Fibroblast of lung (primary cell): ENCODE results near the gene MESD. TPM values are rescaled to one million over a fixed set of nuclear protein-coding genes. Genes with fewer than 3 reads are reported as not detected.

Source experiments
- DNase-seq, 2 donors: peaks; one replicate each; pipeline versions ENCODE4 v3.0.0 to v3.0.0-alpha.2; 2010; ENCODE audit warnings: low read depth in 2 of 2
- H2AFZ ChIP-seq: 2 replicates; pipeline ENCODE4 v1.5.1; 2012; ENCODE audit warnings: low read length, control low read depth, inconsistent platforms
- H3K27ac ChIP-seq: 2 replicates; pipeline ENCODE4 v1.5.1; 2011; ENCODE audit warnings: low read length, control low read depth; ENCODE audit not compliant: insufficient read depth
- H3K27me3 ChIP-seq: 2 replicates; pipeline ENCODE4 v1.5.1; 2011; ENCODE audit warnings: mild to moderate bottlenecking, low read length; ENCODE audit not compliant: control insufficient read depth, insufficient read depth
- H3K36me3 ChIP-seq: 2 replicates; pipeline ENCODE4 v1.5.1; 2011; ENCODE audit warnings: low read length; ENCODE audit not compliant: control insufficient read depth, insufficient read depth
- H3K4me1 ChIP-seq: 2 replicates; pipeline ENCODE4 v1.5.1; 2011; ENCODE audit warnings: low read length; ENCODE audit not compliant: control insufficient read depth, insufficient read depth; ENCODE audit errors: extremely low read depth
- H3K4me2 ChIP-seq: 2 replicates; pipeline ENCODE4 v1.5.1; 2011; ENCODE audit warnings: low read length, control low read depth; ENCODE audit not compliant: insufficient read depth; ENCODE audit errors: extremely low read depth
- H3K4me3 ChIP-seq, 4 experiments: fragments of 200-600 bp in 1 of 4; sonication (generic) in 1 of 4; replicated peaks in 1 of 4; 2 replicates each; pipeline ENCODE4 v1.5.1; 2011 to 2016; ENCODE audit warnings: low read length in 4 of 4, low read depth in 3 of 4, mild to moderate bottlenecking in 3 of 4, control low read depth in 2 of 4, inconsistent platforms in 1 of 4, mixed read lengths in 1 of 4; ENCODE audit not compliant: insufficient read depth in 1 of 4; ENCODE audit errors: control extremely low read depth in 1 of 4
- H3K79me2 ChIP-seq: 2 replicates; pipeline ENCODE4 v1.5.1; 2012; ENCODE audit warnings: mild to moderate bottlenecking, low read length, inconsistent platforms; ENCODE audit not compliant: control insufficient read depth, insufficient read depth
- H3K9ac ChIP-seq: 2 replicates; pipeline ENCODE4 v1.5.1; 2011; ENCODE audit warnings: mild to moderate bottlenecking, low read length, control low read depth; ENCODE audit not compliant: insufficient read depth
- H3K9me3 ChIP-seq: 2 replicates; pipeline ENCODE4 v1.5.1; 2012; ENCODE audit warnings: low read depth, low read length; ENCODE audit not compliant: control insufficient read depth, insufficient read depth
- H4K20me1 ChIP-seq: 2 replicates; pipeline ENCODE4 v1.5.1; 2011; ENCODE audit warnings: low read length; ENCODE audit not compliant: control insufficient read depth, insufficient read depth; ENCODE audit errors: extremely low read depth
- EZH2 ChIP-seq: IDR thresholded peaks from 2 replicates; pipeline ENCODE4 v1.5.1; 2012; ENCODE audit warnings: low read length, control low read depth, mild to moderate bottlenecking; ENCODE audit errors: missing control alignments
- polyA plus RNA-seq, 2 donors: library from polyadenylated mRNA; depleted of rRNA in 1 of 2; stranded (reverse) in 1 of 2; unstranded in 1 of 2; fragments of >200 nt; gene quantifications; 2 replicates each; pipeline ENCODE4 v1.2.1, GENCODE V29; 2011 to 2012; ENCODE audit warnings: missing spikeins in 1 of 2
- total RNA-seq: library from RNA; depleted of rRNA; stranded (reverse); fragments of >200 nt; gene quantifications from 2 replicates; pipeline ENCODE4 v1.2.1, GENCODE V29; 2014
- TF ChIP-seq, protein P1 (sequence below), 2 donors: IDR thresholded peaks in 1 of 2; conservative IDR thresholded peaks in 1 of 2; 1 replicate in 1 of 2; 2 replicates in 1 of 2; pipeline ENCODE4 v1.5.1; 2011 to 2012; ENCODE audit warnings: low read length in 2 of 2, control low read depth in 1 of 2, inconsistent platforms in 1 of 2, low read depth in 1 of 2, mild to moderate bottlenecking in 1 of 2

MESD gene
- total and polyA plus RNA-seq, 2 donors (not counting 1 experiment from before 2014, with no cell fraction given) = 21.3 to 26.0 TPM

DNA sequence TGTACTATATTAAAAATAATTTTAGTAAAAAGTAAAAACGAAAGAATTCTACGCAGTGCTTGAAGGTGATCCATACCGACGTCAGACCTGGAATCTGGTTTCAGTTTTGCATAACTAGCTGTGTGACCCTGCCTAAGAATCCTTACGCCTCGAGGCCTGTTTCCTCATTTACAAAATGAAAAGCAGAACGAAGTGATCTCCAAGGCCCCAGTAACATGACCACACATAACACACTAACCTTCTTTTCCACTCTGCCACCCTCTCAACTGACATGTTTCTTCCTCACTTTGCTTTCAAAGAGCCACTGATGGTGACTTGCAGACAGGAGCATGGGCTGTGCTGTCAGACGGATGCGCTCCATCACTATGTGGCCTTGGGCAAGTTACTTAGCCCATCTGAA lies 4.8 kb downstream of the MESD start:
- H3K27ac ChIP-seq = no peak overlapping the region

GRCh38 chr15:80982839-80983238 lies 6.8 kb downstream of the MESD start:
- no peaks in the 10 kb centered on the region for H3K9me3 ChIP-seq
- no peak for DNase-seq

More for the DNA sequence above, 4.8 kb downstream of the MESD start:
- DNase-seq = no peak
- peaks cover 52% of the 10 kb centered on the region for H3K79me2 ChIP-seq
- H2AFZ ChIP-seq = no peak overlapping the region
- no peaks in the 10 kb centered on the region for H3K27me3 ChIP-seq
- H3K4me1 ChIP-seq = no peaks in the 10 kb centered on the region
- TF ChIP-seq, protein P1, sequence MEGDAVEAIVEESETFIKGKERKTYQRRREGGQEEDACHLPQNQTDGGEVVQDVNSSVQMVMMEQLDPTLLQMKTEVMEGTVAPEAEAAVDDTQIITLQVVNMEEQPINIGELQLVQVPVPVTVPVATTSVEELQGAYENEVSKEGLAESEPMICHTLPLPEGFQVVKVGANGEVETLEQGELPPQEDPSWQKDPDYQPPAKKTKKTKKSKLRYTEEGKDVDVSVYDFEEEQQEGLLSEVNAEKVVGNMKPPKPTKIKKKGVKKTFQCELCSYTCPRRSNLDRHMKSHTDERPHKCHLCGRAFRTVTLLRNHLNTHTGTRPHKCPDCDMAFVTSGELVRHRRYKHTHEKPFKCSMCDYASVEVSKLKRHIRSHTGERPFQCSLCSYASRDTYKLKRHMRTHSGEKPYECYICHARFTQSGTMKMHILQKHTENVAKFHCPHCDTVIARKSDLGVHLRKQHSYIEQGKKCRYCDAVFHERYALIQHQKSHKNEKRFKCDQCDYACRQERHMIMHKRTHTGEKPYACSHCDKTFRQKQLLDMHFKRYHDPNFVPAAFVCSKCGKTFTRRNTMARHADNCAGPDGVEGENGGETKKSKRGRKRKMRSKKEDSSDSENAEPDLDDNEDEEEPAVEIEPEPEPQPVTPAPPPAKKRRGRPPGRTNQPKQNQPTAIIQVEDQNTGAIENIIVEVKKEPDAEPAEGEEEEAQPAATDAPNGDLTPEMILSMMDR (conservative IDR thresholded peaks at IDR 0.05 in 1 of 2, IDR thresholded peaks at IDR 0.05 in 1 of 2; ENCODE audit: low read depth in 1 of 2, low read length in 2 of 2) = no peak
- TF ChIP-seq EZH2 = no peak
- no peak overlapping the region for H3K9ac ChIP-seq
- H3K4me2 ChIP-seq = no peak overlapping the region
- no peaks in the 10 kb centered on the region for H4K20me1 ChIP-seq
- H3K36me3 ChIP-seq = peaks cover 4% of the 10 kb centered on the region
- no peak overlapping the region for H3K4me3 ChIP-seq
- no peaks in the 10 kb centered on the region for H3K9me3 ChIP-seq

GRCh38 chr15:80982205-80982604 lies 7.4 kb downstream of the MESD start:
- no peak for DNase-seq

More at GRCh38 chr15:80982839-80983238, 6.8 kb downstream of the MESD start:
- TF ChIP-seq, protein P1 (conservative IDR thresholded peaks at IDR 0.05 in 1 of 2, IDR thresholded peaks at IDR 0.05 in 1 of 2; ENCODE audit: low read depth in 1 of 2, low read length in 2 of 2) = no peak
- no peak for TF ChIP-seq EZH2
- Histone ChIP-seq H3K9ac (no peak overlapping the region), H2AFZ (no peak overlapping the region), H4K20me1 (no peaks in the 10 kb centered on the region), H3K27me3 (no peaks in the 10 kb centered on the region), H3K4me1 (peaks cover 5% of the 10 kb centered on the region), H3K27ac (no peak overlapping the region), H3K4me3 (no peak overlapping the region), H3K4me2 (no peak overlapping the region), H3K36me3 (peaks cover 9% of the 10 kb centered on the region), H3K79me2 (peaks cover 34% of the 10 kb centered on the region)

More at GRCh38 chr15:80982205-80982604, 7.4 kb downstream of the MESD start:
- H4K20me1 ChIP-seq = no peaks in the 10 kb centered on the region
- H2AFZ ChIP-seq = no peak overlapping the region
- H3K4me3 ChIP-seq = no peak overlapping the region
- peaks cover 5% of the 10 kb centered on the region for H3K4me1 ChIP-seq
- H3K9me3 ChIP-seq = no peaks in the 10 kb centered on the region
- no peak overlapping the region for H3K4me2 ChIP-seq
- peaks cover 9% of the 10 kb centered on the region for H3K36me3 ChIP-seq
- no peaks in the 10 kb centered on the region for H3K27me3 ChIP-seq
- no peak overlapping the region for H3K27ac ChIP-seq
- H3K9ac ChIP-seq = no peak overlapping the region
- TF ChIP-seq, protein P1 (conservative IDR thresholded peaks at IDR 0.05 in 1 of 2, IDR thresholded peaks at IDR 0.05 in 1 of 2; ENCODE audit: low read depth in 1 of 2, low read length in 2 of 2) = no peak
- H3K79me2 ChIP-seq = peaks cover 31% of the 10 kb centered on the region
